Breast epithelium (tissue), 3 donors: ENCODE measurements around the gene POLE3.

Experiments used
- POLR2A ChIP-seq: fragments of 450-650 bp; IDR thresholded peaks from one replicate; pipeline ENCODE4 v1.6.1; 2016; ENCODE audit warnings: antibody characterized with exemption, mild to moderate bottlenecking, moderate library complexity
- TF ChIP-seq, protein P1 (sequence below), 3 donors: fragments of 450-650 bp; IDR thresholded peaks; one replicate each; pipeline ENCODE4 v1.5.1; 2016 to 2017; ENCODE audit warnings: antibody characterized with exemption in 3 of 3, mild to moderate bottlenecking in 3 of 3, moderate library complexity in 3 of 3

DNA sequence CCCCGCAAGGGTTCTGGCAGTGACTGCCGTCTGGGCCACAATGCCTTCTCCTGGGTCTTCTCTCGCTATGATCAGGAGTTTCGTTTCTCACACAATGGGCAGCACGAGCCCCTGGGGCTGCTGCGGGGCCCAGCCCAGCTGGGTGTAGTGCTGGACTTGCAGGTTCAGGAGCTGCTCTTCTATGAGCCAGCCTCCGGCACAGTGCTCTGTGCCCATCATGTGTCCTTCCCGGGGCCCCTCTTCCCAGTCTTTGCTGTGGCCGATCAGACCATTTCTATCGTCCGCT is 40.7 kb downstream of the POLE3 start:
- TF ChIP-seq, protein P1, sequence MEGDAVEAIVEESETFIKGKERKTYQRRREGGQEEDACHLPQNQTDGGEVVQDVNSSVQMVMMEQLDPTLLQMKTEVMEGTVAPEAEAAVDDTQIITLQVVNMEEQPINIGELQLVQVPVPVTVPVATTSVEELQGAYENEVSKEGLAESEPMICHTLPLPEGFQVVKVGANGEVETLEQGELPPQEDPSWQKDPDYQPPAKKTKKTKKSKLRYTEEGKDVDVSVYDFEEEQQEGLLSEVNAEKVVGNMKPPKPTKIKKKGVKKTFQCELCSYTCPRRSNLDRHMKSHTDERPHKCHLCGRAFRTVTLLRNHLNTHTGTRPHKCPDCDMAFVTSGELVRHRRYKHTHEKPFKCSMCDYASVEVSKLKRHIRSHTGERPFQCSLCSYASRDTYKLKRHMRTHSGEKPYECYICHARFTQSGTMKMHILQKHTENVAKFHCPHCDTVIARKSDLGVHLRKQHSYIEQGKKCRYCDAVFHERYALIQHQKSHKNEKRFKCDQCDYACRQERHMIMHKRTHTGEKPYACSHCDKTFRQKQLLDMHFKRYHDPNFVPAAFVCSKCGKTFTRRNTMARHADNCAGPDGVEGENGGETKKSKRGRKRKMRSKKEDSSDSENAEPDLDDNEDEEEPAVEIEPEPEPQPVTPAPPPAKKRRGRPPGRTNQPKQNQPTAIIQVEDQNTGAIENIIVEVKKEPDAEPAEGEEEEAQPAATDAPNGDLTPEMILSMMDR (IDR thresholded peaks at IDR 0.05): no peak
- TF ChIP-seq POLR2A: no peak
